ACC112 (cell line): ENCODE measurements around the gene ZNF322.
A peak's percentile ranks its signal among the peaks of the same experiment; 100 is the strongest.

Experiments used
- H2AFZ ChIP-seq: fragments of 200-600 bp; sonication (generic); one replicate; pipeline ENCODE4 v1.6.0; 2017; ENCODE audit warnings: antibody characterized with exemption, low read length; ENCODE audit not compliant: unreplicated experiment
- H3K27ac ChIP-seq: fragments of 200-600 bp; sonication (generic); 2 replicates; pipeline ENCODE4 v1.5.1; 2014; ENCODE audit warnings: low read depth, mild to moderate bottlenecking, antibody characterized with exemption, low read length, moderate library complexity
- H3K27me3 ChIP-seq: fragments of 200-600 bp; sonication (generic); 2 replicates; pipeline ENCODE4 v1.6.1; 2014; ENCODE audit warnings: mild to moderate bottlenecking, antibody characterized with exemption, low read length, moderate library complexity, mixed read lengths; ENCODE audit not compliant: insufficient read depth
- H3K36me3 ChIP-seq: fragments of 200-600 bp; sonication (generic); 2 replicates; pipeline ENCODE4 v1.6.1; 2016; ENCODE audit warnings: mild to moderate bottlenecking, antibody characterized with exemption, low read length, moderate library complexity, mixed read lengths; ENCODE audit not compliant: insufficient read depth
- H3K4me1 ChIP-seq: fragments of 200-600 bp; sonication (generic); one replicate; pipeline ENCODE4 v1.6.1; 2016; ENCODE audit warnings: low read length, mixed read lengths; ENCODE audit not compliant: insufficient read depth, unreplicated experiment, control insufficient read depth
- H3K4me3 ChIP-seq: fragments of 200-600 bp; sonication (generic); 2 replicates; pipeline ENCODE4 v1.5.1; 2014; ENCODE audit warnings: mild to moderate bottlenecking, low read depth, low read length
- H3K79me2 ChIP-seq: fragments of 200-600 bp; sonication (generic); one replicate; pipeline ENCODE4 v1.6.0; 2016; ENCODE audit warnings: low read length; ENCODE audit not compliant: control insufficient read depth, unreplicated experiment, insufficient read depth

The ZNF322 gene

DNA sequence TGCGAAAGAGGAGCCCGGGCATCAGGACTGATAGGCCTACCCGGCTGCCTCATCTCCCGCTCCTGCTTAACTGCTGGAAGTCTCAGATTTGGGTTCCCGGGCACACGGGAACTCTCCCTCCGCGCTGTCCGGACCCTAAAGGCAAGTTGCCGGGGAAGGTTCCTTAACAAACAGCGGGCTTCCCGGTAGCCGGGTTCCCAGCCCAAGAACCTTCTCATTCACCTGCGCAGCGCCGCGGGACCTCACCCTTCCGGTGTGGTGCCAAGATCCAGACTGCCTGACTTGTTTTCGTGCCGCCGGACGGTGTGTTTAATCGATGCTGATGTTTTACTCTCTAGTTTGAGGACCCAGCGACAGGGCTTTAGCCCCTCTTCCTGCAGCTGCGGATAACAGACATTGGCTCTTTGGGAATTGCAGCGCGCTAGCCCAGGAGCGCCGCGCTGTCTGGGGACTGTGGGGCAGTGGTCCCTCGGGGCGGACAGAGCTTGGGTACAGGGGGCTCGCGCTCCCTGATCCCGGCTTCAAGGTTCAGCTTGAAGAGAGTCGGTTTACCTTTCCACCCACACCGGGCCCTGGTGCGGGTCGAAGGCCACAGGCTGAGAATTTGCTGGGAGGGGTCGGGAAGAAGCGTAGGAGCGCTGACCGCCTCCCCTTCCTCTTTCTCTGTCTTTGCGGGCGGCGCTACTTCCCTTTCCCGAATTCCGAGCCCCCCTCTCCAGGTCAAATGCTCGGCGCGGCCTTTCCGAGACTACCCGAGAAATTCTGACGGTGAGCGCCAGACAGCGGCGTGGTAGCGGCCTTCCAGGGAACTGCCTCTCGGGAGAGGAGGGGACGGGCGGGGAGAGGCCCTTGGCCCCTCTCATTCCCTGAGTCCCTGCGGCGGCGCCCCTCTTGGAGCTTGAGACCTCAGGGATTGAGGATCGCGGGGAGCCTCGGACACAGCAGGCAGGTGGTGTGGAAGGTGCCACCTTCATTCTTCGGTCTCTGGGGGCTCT lies 45.6 kb downstream of the ZNF322 start:
- Histone ChIP-seq H2AFZ (no peak overlapping the region), H3K36me3 (no peaks in the 10 kb centered on the region), H3K4me1 (peaks cover 7% of the 10 kb centered on the region), H3K79me2 (no peaks in the 10 kb centered on the region), H3K27ac (no peak overlapping the region), H3K4me3 (peak overlapping the region; percentile 48), H3K27me3 (peaks cover 57% of the 10 kb centered on the region)

DNA sequence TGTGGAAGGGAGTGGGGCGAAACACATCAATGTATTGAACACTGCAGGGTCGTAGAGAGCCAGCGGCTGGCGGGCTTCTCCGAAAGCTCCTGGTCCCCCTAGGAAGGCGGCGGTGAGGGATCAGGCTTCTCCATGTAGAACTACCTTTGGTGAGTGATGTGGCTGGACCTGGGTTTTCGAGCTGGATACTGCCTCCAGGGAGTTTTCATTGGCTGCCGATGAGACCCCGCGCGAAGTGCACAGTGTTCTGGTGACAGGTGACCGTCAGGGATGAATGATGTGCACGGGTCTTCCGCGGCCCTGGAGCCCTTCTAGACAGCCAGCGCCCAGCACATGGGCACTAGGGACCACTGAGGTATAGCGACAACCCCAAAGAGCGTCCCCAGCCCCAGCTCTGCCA lies 46.3 kb downstream of the ZNF322 start:
- H2AFZ ChIP-seq = no peak overlapping the region
- peak overlapping the region; percentile 48; the same call in 1 of the 2 replicates for H3K4me3 ChIP-seq
- H3K79me2 ChIP-seq = no peaks in the 10 kb centered on the region
- H3K4me1 ChIP-seq = peaks cover 7% of the 10 kb centered on the region
- peaks cover 57% of the 10 kb centered on the region for H3K27me3 ChIP-seq
- no peaks in the 10 kb centered on the region for H3K36me3 ChIP-seq
- no peak overlapping the region for H3K27ac ChIP-seq

DNA sequence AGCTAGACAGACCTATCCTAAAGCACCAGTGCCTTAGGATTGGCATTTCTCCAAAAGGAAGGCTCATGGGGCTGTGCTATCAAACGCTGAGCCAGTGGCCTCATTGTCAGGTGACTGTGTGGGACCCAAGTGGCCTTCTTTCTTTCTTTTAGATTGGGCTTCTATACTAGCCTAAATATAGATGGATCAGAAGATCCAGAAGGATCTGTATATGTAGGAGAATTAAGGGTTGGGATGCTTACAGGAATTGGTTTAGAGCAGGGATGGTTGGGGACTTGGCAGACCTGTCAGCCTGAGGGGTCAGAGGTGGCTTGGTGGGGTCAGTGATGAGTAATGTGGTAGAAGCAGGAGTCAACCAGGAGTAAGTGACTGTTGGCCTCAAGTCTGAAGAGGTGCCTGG lies 47.9 kb downstream of the ZNF322 start:
- Histone ChIP-seq H3K4me3 (no peak overlapping the region), H3K27ac (no peak overlapping the region), H2AFZ (no peak overlapping the region), H3K27me3 (peaks cover 48% of the 10 kb centered on the region), H3K4me1 (peaks cover 7% of the 10 kb centered on the region), H3K36me3 (no peaks in the 10 kb centered on the region), H3K79me2 (no peaks in the 10 kb centered on the region)

DNA sequence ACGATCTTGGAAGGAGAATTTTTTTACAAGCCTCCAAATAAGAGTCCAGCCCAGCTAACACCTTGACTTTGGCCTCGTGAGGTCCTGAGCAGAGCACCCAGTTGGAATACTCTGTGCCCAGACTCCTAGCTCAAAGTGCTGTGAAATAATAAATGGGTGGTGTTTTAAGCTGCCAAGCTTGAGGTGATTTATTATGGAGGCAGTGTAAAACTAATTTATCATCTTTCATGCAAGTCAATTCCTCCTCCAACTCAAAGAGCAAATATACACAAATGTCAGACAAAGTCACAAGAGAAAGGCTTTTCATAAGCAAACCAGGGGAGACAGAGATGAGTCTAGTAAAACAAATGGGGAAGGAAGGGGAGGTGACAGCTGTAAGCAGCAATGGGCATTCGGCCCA lies 50.1 kb downstream of the ZNF322 start:
- Histone ChIP-seq H3K27me3 (peaks cover 28% of the 10 kb centered on the region), H3K79me2 (no peaks in the 10 kb centered on the region), H3K4me3 (no peak overlapping the region), H3K36me3 (no peaks in the 10 kb centered on the region), H3K4me1 (peaks cover 6% of the 10 kb centered on the region), H2AFZ (no peak overlapping the region), H3K27ac (no peak overlapping the region)

DNA sequence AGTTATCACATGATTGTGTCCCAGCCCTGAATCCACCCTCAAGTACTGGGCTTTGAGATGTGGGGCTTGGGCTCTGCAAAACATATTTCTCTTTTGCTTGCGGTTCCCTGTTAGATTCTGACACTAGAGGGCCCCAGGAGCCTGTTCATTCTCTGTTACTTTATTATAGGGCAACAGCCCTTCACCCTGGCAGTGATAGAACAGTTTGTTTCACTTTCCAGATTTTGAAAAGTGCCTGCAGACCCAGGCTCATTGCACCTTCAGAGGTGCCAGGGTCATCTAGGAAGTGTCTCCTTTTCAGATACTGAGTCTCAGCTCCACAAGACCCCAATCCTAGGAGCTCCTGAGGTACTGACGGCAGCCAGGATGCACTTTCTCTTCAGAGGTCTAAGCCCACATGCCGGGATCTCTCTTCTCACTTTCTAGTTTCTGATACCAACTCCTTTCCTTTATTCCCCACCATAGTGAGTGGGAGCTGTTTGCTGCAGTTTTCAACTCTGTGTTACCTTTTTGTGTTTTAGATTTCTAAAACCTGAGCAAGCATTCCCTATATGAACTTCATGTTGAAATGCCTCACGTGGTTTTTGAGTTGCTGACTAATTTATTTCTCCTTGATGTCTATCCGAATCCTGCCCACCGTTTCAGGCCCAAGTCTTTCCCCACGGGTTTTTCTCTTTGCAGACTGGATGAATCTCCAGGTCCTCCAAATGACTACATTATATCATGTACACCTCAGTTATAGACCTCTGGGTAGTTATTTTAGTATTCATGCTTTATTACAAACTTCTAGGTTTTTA lies 51.9 kb downstream of the ZNF322 start:
- H3K4me1 ChIP-seq = no peaks in the 10 kb centered on the region
- no peaks in the 10 kb centered on the region for H3K36me3 ChIP-seq
- H2AFZ ChIP-seq = peak overlapping the region; percentile 96
- peak overlapping the region; percentile 80 for H3K4me3 ChIP-seq
- no peaks in the 10 kb centered on the region for H3K79me2 ChIP-seq
- H3K27me3 ChIP-seq = peaks cover 10% of the 10 kb centered on the region
- H3K27ac ChIP-seq = no peak overlapping the region

DNA sequence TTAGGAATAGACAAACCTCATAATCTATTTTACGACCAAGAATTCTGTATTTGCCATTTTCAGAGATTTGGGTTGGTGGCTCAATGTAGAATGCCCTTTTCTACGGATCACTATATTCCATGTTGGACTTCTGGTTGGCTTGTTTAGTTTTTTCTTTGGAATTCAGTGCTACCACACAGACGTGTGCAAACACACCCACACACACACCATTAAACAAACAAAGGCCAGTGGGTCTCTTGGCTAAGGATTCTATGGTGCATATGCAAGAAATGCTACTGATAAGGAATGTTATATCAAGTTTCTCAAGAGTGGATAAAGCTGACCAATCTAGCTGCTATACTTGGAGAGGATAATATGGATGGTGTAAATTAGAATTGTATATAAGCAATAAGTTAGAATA lies 54.7 kb downstream of the ZNF322 start:
- Histone ChIP-seq H3K79me2 (no peaks in the 10 kb centered on the region), H3K27ac (no peak overlapping the region), H2AFZ (no peak overlapping the region), H3K4me1 (no peaks in the 10 kb centered on the region), H3K4me3 (no peak overlapping the region), H3K36me3 (0 out of 2 replicates have a peak, but pooled peaks cover under 1% of the 10 kb centered on the region), H3K27me3 (no peaks in the 10 kb centered on the region)

DNA sequence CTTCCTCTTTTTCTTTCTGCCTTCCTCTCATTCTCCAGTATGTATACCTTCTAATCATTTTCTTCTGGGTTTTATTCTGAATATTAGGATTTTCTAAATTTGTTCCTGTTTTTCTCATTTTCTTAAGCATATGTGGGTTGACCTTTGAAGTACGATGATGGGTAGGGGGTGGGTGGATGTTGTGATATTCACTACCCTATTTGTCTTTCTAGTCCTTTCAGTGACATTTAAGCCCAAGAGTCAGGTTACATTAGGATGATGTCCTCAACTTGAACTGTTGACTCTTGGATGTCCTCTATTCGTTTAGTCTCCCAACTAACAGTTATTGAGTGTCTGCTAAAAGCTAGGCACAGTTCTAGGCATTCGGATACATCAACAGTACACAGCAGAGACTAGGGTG lies 55.5 kb downstream of the ZNF322 start:
- Histone ChIP-seq H3K4me3 (no peak overlapping the region), H3K27ac (no peak overlapping the region), H2AFZ (no peak overlapping the region), H3K27me3 (no peaks in the 10 kb centered on the region), H3K4me1 (no peaks in the 10 kb centered on the region), H3K79me2 (no peaks in the 10 kb centered on the region), H3K36me3 (0 out of 2 replicates have a peak, but pooled peaks cover 8% of the 10 kb centered on the region)

DNA sequence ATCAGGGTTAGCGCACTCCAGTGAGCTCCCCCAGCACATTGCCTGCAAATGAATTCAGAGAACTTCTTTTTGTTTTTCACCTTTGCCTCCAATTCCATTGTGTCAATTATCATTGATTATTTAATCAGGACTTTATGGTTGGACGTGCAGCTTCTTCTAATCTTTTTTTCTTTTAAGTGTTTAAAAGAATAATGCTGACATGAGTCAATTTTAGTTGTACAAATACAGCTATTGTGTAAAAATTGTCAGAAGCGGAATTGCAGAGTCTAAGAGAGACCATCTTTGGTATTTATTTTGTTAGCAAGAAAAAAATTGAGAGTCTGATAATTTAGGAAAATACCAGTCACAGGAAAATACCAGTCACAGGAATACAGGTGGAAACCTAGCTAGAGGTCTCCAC lies 57.3 kb downstream of the ZNF322 start:
- Histone ChIP-seq H3K27ac (no peak overlapping the region), H3K79me2 (peaks cover 15% of the 10 kb centered on the region), H3K4me1 (peaks cover 6% of the 10 kb centered on the region), H3K27me3 (no peaks in the 10 kb centered on the region), H3K36me3 (0 out of 2 replicates have a peak, but pooled peaks cover 11% of the 10 kb centered on the region), H3K4me3 (no peak overlapping the region), H2AFZ (no peak overlapping the region)

DNA sequence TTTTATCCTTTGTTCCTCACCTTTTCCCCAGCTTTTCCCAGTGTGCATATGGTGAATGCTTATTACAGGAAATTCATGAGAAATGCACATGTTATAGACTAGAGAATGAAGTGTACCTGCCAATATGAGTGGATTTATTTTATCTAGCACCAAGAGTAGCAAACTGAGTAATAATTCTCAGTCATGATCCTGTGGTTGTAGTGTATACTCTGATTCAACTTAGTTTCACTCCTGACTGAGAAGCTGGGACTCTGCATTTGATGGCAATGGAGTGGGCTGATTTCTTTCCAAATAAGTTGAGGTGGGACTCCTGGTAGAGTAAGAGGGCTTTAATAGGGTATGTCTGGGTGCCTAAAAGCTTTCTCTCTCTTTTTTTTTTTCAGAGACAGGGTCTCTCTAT lies 58.8 kb downstream of the ZNF322 start:
- H3K4me1 ChIP-seq = peaks cover 6% of the 10 kb centered on the region
- H3K27ac ChIP-seq = no peak overlapping the region

DNA sequence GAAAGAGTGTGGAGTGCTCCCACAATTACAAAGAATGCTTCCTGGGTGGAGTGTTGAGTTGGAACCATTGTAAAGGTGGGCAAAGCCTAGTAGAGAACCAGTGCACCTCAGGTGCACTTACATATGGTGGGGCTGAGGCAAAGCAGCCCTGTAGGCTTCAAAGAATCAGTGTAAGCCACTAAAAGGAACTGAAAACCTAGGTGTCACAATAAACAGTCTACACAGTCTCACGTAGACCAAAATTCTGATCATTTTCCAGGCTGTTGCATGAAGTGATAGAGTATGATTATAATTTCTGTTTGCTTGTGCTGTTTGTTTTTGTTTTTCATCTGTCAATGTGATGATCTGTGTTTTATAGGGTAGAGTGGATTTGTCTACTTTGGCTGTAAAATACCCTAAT lies 60.0 kb downstream of the ZNF322 start:
- peaks cover 6% of the 10 kb centered on the region for H3K4me1 ChIP-seq
- H3K27me3 ChIP-seq = no peaks in the 10 kb centered on the region
- H2AFZ ChIP-seq = no peak overlapping the region
- H3K4me3 ChIP-seq = no peak overlapping the region
- no peak overlapping the region for H3K27ac ChIP-seq
- H3K36me3 ChIP-seq = 0 out of 2 replicates have a peak, but pooled peaks cover 11% of the 10 kb centered on the region
- H3K79me2 ChIP-seq = peaks cover 19% of the 10 kb centered on the region

More for the DNA sequence above, 58.8 kb downstream of the ZNF322 start:
- Histone ChIP-seq H3K4me3 (no peak overlapping the region), H2AFZ (no peak overlapping the region), H3K79me2 (peaks cover 19% of the 10 kb centered on the region), H3K36me3 (0 out of 2 replicates have a peak, but pooled peaks cover 11% of the 10 kb centered on the region), H3K27me3 (no peaks in the 10 kb centered on the region)
